ENCODE data around the gene TMEM150A.
"Not testable (repeated sequence)": the region's sequence is repeated elsewhere in the genome, so short reads cannot be mapped to it uniquely, and the experiment has no call there.

TMEM150A gene

GRCh38 chr2:85613717-85614515 is 11.4 kb upstream of the TMEM150A start:
- in situ Hi-C loops (cut with MboI; ENCODE audit: low sequenced_read_pairs) = no loop called here

GRCh38 chr2:85611705-85612587 is 9.4 kb upstream of the TMEM150A start, which contains the start of gene C2orf68:
TSS of gene C2orf68 (minus strand) at chr2:85612066. CDS start at chr2:85611984, 82 bp downstream.
- in situ Hi-C loops (cut with MboI; ENCODE audit: low sequenced_read_pairs) = no loop called here

- in situ Hi-C loops (cut with MboI; ENCODE audit: low sequenced_read_pairs) = no loop called here
These were observed 8.8 kb upstream of the TMEM150A start for GRCh38 chr2:85611217-85611704.

GRCh38 chr2:85607268-85608215 is 5.0 kb upstream of the TMEM150A start:
- in situ Hi-C loops (cut with MboI; ENCODE audit: low sequenced_read_pairs) = no loop called here

GRCh38 chr2:85606116-85606455 is 3.6 kb upstream of the TMEM150A start:
- in situ Hi-C loops (cut with MboI; ENCODE audit: low sequenced_read_pairs) = no loop called here

- in situ Hi-C loops (cut with MboI; ENCODE audit: low sequenced_read_pairs) = no loop called here
These were observed 3.1 kb upstream of the TMEM150A start for GRCh38 chr2:85605406-85606115.

GRCh38 chr2:85604568-85605339 is 2.3 kb upstream of the TMEM150A start:
- in situ Hi-C loops (cut with MboI; ENCODE audit: low sequenced_read_pairs) = no loop called here

GRCh38 chr2:85604133-85604444 is 1.6 kb upstream of the TMEM150A start:
- in situ Hi-C loops (cut with MboI; ENCODE audit: low sequenced_read_pairs) = not testable (repeated sequence)

GRCh38 chr2:85601771-85602475 is 575 bp downstream of the TMEM150A start:
- in situ Hi-C loops (cut with MboI; ENCODE audit: low sequenced_read_pairs) = no loop called here

- in situ Hi-C loops (cut with MboI; ENCODE audit: low sequenced_read_pairs) = no loop called here
These were observed 1.3 kb downstream of the TMEM150A start for GRCh38 chr2:85600951-85601770.

GRCh38 chr2:85600235-85600575 is 2.3 kb downstream of the TMEM150A start:
- in situ Hi-C loops (cut with MboI; ENCODE audit: low sequenced_read_pairs) = no loop called here

- in situ Hi-C loops (cut with MboI; ENCODE audit: low sequenced_read_pairs) = no loop called here
These were observed 2.8 kb downstream of the TMEM150A start for GRCh38 chr2:85599468-85600234.

- in situ Hi-C loops (cut with MboI; ENCODE audit: low sequenced_read_pairs) = no loop called here
These were observed 3.7 kb downstream of the TMEM150A start for GRCh38 chr2:85598594-85599340.

- in situ Hi-C loops (cut with MboI; ENCODE audit: low sequenced_read_pairs) = no loop called here
These were observed 5.3 kb downstream of the TMEM150A start for GRCh38 chr2:85597241-85597640.

- in situ Hi-C loops (cut with MboI; ENCODE audit: low sequenced_read_pairs) = no loop called here
These were observed 5.9 kb downstream of the TMEM150A start for GRCh38 chr2:85596486-85597143.

- in situ Hi-C loops (cut with MboI; ENCODE audit: low sequenced_read_pairs) = no loop called here
These were observed 6.5 kb downstream of the TMEM150A start for GRCh38 chr2:85596026-85596333.
